HCT116 (cell line): Measurements from ENCODE around the gene COQ10B. TPM values are rescaled to one million over a fixed set of nuclear protein-coding genes. Genes with fewer than 3 reads are reported as not detected.
A peak's percentile ranks its signal among the peaks of the same experiment; 100 is the strongest.

Experiments
- ATAC-seq: fragments of 200-7000 bp; cut with Tn5 transposase; 2 replicates; pipeline ENCODE4 v1.9.1; 2020; ENCODE audit warnings: mild to moderate bottlenecking, moderate library complexity
- BruUV-seq: library from RNA; stranded (reverse); fragments of 400-500 nt; replicated peaks from 2 replicates; lab custom pipeline; 2021; lab: Mats Ljungman, UMichigan
- CTCF ChIA-PET: fragments of 300-600 bp; sonication (Branson Sonifier 250); formaldehyde crosslinking; loops from one replicate; lab custom pipeline; 2021; ENCODE audit warnings: antibody characterized with exemption; lab: Charles Lee
- POLR2A ChIA-PET: fragments of 300-600, 350-600 bp; sonication (Branson Sonifier 250); formaldehyde crosslinking; loops from one replicate; lab custom pipeline; 2021; ENCODE audit warnings: antibody characterized with exemption; lab: Charles Lee
- RAD21 ChIA-PET, 2 experiments: fragments of 300-600 bp; sonication (Branson Sonifier 250); formaldehyde crosslinking; loops; one replicate each; lab custom pipeline; 2023; ENCODE audit warnings: low total read pairs in 2 of 2; ENCODE audit not compliant: uncharacterized antibody in 2 of 2, unreplicated experiment in 2 of 2, low non-redundant PET in 1 of 2; lab: Charles Lee
- DNase-seq: peaks from one replicate; pipeline ENCODE4 v3.0.0-alpha.2; 2010; ENCODE audit warnings: low read depth, low spot score
- H2AFZ ChIP-seq: fragments of 200-600 bp; shearing (Covaris generic), sonication (generic); 2 replicates; pipeline ENCODE4 v1.6.1; 2017; ENCODE audit warnings: low read depth, mixed run types, mixed read lengths, antibody characterized with exemption, low read length; ENCODE audit not compliant: poor library complexity, severe bottlenecking
- H3K27ac ChIP-seq: 2 replicates; pipeline ENCODE4 v1.5.1; 2012; ENCODE audit warnings: low read depth, low read length
- H3K27me3 ChIP-seq: fragments of 200-600 bp; sonication (generic); 2 replicates; pipeline ENCODE4 v1.6.1; 2016; ENCODE audit warnings: mixed run types, low read length, mixed read lengths; ENCODE audit not compliant: insufficient read depth
- H3K36me3 ChIP-seq, 2 experiments: fragments of 200-500 bp in 1 of 2; fragments of 200-600 bp in 1 of 2; sonication (Bioruptor generic) in 1 of 2; sonication (generic) in 1 of 2; 2 replicates each; pipeline versions ENCODE4 v1.5.1 to v1.6.1; 2014 to 2016; ENCODE audit warnings: low read length in 2 of 2, inconsistent platforms in 1 of 2, mixed read lengths in 1 of 2, mixed run types in 1 of 2; ENCODE audit not compliant: insufficient read depth in 2 of 2, control insufficient read depth in 1 of 2
- H3K4me1 ChIP-seq, 2 experiments: fragments of 200-600 bp in 1 of 2; sonication (generic) in 1 of 2; 2 replicates each; pipeline versions ENCODE4 v1.5.1 to v1.6.1; 2012 to 2017; ENCODE audit warnings: low read length in 2 of 2, inconsistent platforms in 1 of 2, mild to moderate bottlenecking in 1 of 2, mixed read lengths in 1 of 2, mixed run types in 1 of 2, moderate library complexity in 1 of 2; ENCODE audit not compliant: insufficient read depth in 2 of 2, control insufficient read depth in 1 of 2
- H3K4me2 ChIP-seq: fragments of 200-600 bp; sonication (generic); 2 replicates; pipeline ENCODE4 v1.6.1; 2017; ENCODE audit warnings: mixed run types, low read length, mixed read lengths
- H3K4me3 ChIP-seq, 2 experiments: fragments of 200-600 bp in 1 of 2; sonication (generic) in 1 of 2; replicated peaks in 1 of 2; 2 replicates each; pipeline ENCODE4 v1.5.1; 2011 to 2016; ENCODE audit warnings: low read length in 2 of 2, control low read depth in 1 of 2, low read depth in 1 of 2, mild to moderate bottlenecking in 1 of 2, mixed read lengths in 1 of 2, mixed run types in 1 of 2
- H3K79me2 ChIP-seq: fragments of 200-600 bp; sonication (generic); 2 replicates; pipeline ENCODE4 v1.6.1; 2017; ENCODE audit warnings: mild to moderate bottlenecking, mixed run types, low read length, moderate library complexity, mixed read lengths; ENCODE audit not compliant: insufficient read depth
- H3K9ac ChIP-seq: fragments of 200-600 bp; sonication (generic); 2 replicates; pipeline ENCODE4 v1.6.1; 2016; ENCODE audit warnings: low read length, mixed read lengths
- H3K9me2 ChIP-seq: fragments of 200-600 bp; sonication (generic), shearing (Covaris generic); 2 replicates; pipeline ENCODE4 v1.6.1; 2017; ENCODE audit warnings: mixed run types, mild to moderate bottlenecking, moderate library complexity; ENCODE audit not compliant: insufficient read depth
- H3K9me3 ChIP-seq, 2 experiments: fragments of 200-500 bp in 1 of 2; fragments of 200-600 bp in 1 of 2; sonication (Bioruptor generic) in 1 of 2; sonication (generic) in 1 of 2; 2 replicates each; pipeline ENCODE4 v1.6.1; 2014 to 2017; ENCODE audit warnings: low read length in 2 of 2, mixed read lengths in 2 of 2, inconsistent platforms in 1 of 2, low read depth in 1 of 2, mild to moderate bottlenecking in 1 of 2, mixed run types in 1 of 2, moderate library complexity in 1 of 2; ENCODE audit not compliant: control insufficient read depth in 1 of 2, insufficient read depth in 1 of 2
- H4K20me1 ChIP-seq: fragments of 200-600 bp; sonication (generic), shearing (Covaris generic); 2 replicates; pipeline ENCODE4 v1.6.1; 2017; ENCODE audit warnings: mixed run types, mild to moderate bottlenecking, moderate library complexity; ENCODE audit not compliant: insufficient read depth
- ATF3 ChIP-seq: IDR thresholded peaks from 2 replicates; pipeline ENCODE4 v1.6.1; 2012
- CEBPB ChIP-seq: IDR thresholded peaks from 2 replicates; pipeline ENCODE4 v1.6.1; 2012; ENCODE audit warnings: low read depth
- CTCF ChIP-seq, 3 experiments: fragments of 200-600 bp in 1 of 3; sonication (generic) in 1 of 3; IDR thresholded peaks in 2 of 3; conservative IDR thresholded peaks in 1 of 3; 2 replicates each; pipeline ENCODE4 v1.5.1; 2012 to 2017; ENCODE audit warnings: low read depth in 2 of 3, low read length in 2 of 3, antibody characterized with exemption in 1 of 3, borderline replicate concordance in 1 of 3, control low read depth in 1 of 3, mild to moderate bottlenecking in 1 of 3, mixed read lengths in 1 of 3, mixed run types in 1 of 3, moderate library complexity in 1 of 3; ENCODE audit not compliant: insufficient read depth in 1 of 3
- ELF1 ChIP-seq: IDR thresholded peaks from 2 replicates; pipeline ENCODE4 v1.6.1; 2012; ENCODE audit warnings: low read depth, borderline replicate concordance
- EZH2phosphoT487 ChIP-seq: fragments of 200-600 bp; IDR thresholded peaks from 2 replicates; pipeline ENCODE4 v1.6.1; 2018; ENCODE audit warnings: antibody characterized with exemption, borderline replicate concordance
- FOSL1 ChIP-seq: IDR thresholded peaks from 2 replicates; pipeline ENCODE4 v1.6.1; 2012; ENCODE audit warnings: low read depth
- JUND ChIP-seq: IDR thresholded peaks from 2 replicates; pipeline ENCODE4 v1.6.1; 2012
- POLR2A ChIP-seq: IDR thresholded peaks from 2 replicates; pipeline ENCODE4 v1.7.0; 2011; ENCODE audit warnings: borderline replicate concordance; ENCODE audit not compliant: insufficient read depth, insufficient read length; ENCODE audit errors: extremely low read depth
- POLR2AphosphoS5 ChIP-seq: IDR thresholded peaks from 2 replicates; pipeline ENCODE4 v1.6.1; 2011; ENCODE audit warnings: mild to moderate bottlenecking, low read depth, low read length, moderate library complexity
- REST ChIP-seq: IDR thresholded peaks from 2 replicates; pipeline ENCODE4 v1.6.1; 2012; ENCODE audit warnings: low read depth
- SP1 ChIP-seq: IDR thresholded peaks from 2 replicates; pipeline ENCODE4 v1.6.1; 2012; ENCODE audit warnings: low read depth
- SRF ChIP-seq: IDR thresholded peaks from 2 replicates; pipeline ENCODE4 v1.6.1; 2012; ENCODE audit warnings: low read depth
- TCF7L2 ChIP-seq: IDR thresholded peaks from 2 replicates; pipeline ENCODE4 v1.7.0; 2011; ENCODE audit warnings: borderline replicate concordance, inconsistent platforms; ENCODE audit not compliant: insufficient read depth, insufficient read length; ENCODE audit errors: extremely low read depth
- YY1 ChIP-seq: IDR thresholded peaks from 2 replicates; pipeline ENCODE4 v1.6.1; 2011; ENCODE audit warnings: low read length, low read depth, moderate library complexity, mild to moderate bottlenecking; ENCODE audit not compliant: insufficient replicate concordance; ENCODE audit errors: extremely low read depth
- ZBTB33 ChIP-seq: IDR thresholded peaks from 2 replicates; pipeline ENCODE4 v1.6.1; 2011; ENCODE audit warnings: mild to moderate bottlenecking, low read length, moderate library complexity; ENCODE audit not compliant: insufficient replicate concordance; ENCODE audit errors: extremely low read depth
- ZNF274 ChIP-seq: fragments of 200-500 bp; sonication (Bioruptor generic); IDR thresholded peaks from 2 replicates; pipeline ENCODE4 v1.6.1; 2014; ENCODE audit warnings: mild to moderate bottlenecking, low read depth, low read length, inconsistent platforms
- intact Hi-C: fragments of 100-400 bp; cut with micrococcal nuclease; formaldehyde crosslinking; loops from 2 replicates; pipeline ENCODE4 v1.10.0; 2022
- total RNA-seq: library from RNA; stranded (reverse); gene quantifications from one replicate; pipeline ENCODE4 v1.2.1, GENCODE V29; 2021; ENCODE audit not compliant: unreplicated experiment

The COQ10B gene
- total RNA-seq, 1 experiment from 2014 or later, result 20.4 TPM

GRCh38 chr2:197499594-197500502 is 46.5 kb downstream of the COQ10B start, which contains the start of the genes HSPD1 and HSPE1:
Gene HSPD1, minus strand, starts transcription at chr2:197499840. Its CDS starts 992 bp downstream, at chr2:197498848.
Gene HSPE1, plus strand, starts transcription at chr2:197500379. Its CDS starts 58 bp downstream, at chr2:197500437.
- H3K79me2 ChIP-seq, result peaks cover 95% of the 10 kb centered on the region
- H4K20me1 ChIP-seq, result peaks cover 56% of the 10 kb centered on the region; the same call in 1 of the 2 replicates
- TF ChIP-seq ATF3 (no peak), ZBTB33 (peak; percentile 88), POLR2A (peak; percentile 84), ELF1 (peak; percentile 88), SRF (peak; percentile 53; the same call in 1 of the 2 replicates), EZH2phosphoT487 (no peak), FOSL1 (0 out of 2 replicates have a peak, but pooled peaks have one; percentile 4), SP1 (peak; percentile 94), YY1 (peak; percentile 83), JUND (no peak; the same call in 1 of the 2 replicates), TCF7L2 (peak; percentile 83), CTCF (IDR thresholded peaks at IDR 0.05 in 2 of 3, conservative IDR thresholded peaks at IDR 0.05 in 1 of 3; ENCODE audit: borderline replicate concordance in 1 of 3, insufficient read depth in 1 of 3, low read depth in 2 of 3, low read length in 2 of 3) (no peak), REST (no peak), ZNF274 (no peak), POLR2AphosphoS5 (peak; percentile 99), CEBPB (no peak; the same call in 1 of the 2 replicates)

More at GRCh38 chr2:197499594-197500502, 46.5 kb downstream of the COQ10B start, which contains the start of the genes HSPD1 and HSPE1:
- Histone ChIP-seq H2AFZ (no peak within 1 kb of the TSS), H3K4me2 (peak within 1 kb of the TSS; percentile 67), H3K9ac (peak within 1 kb of the TSS; percentile 90), H3K9me2 (no peaks in the 10 kb centered on the region), H3K9me3 (no peaks in the 10 kb centered on the region), H3K4me3 (peak within 1 kb of the TSS; percentile 81 to 83), H3K4me1 (peaks cover 7 to 29% of the 10 kb centered on the region in 2 experiments; a peak in 3 of 4 replicates), H3K27ac (peak within 1 kb of the TSS; percentile 98), H3K36me3 (peaks cover 46 to 86% of the 10 kb centered on the region in 2 experiments), H3K27me3 (no peaks in the 10 kb centered on the region)
- POLR2A ChIA-PET, result interaction anchor here (0.6 to 2.0 kb wide), 15 partner anchors 9 to 483 kb away, joined by 3 to 25 read pairs (median 4); partner anchors contain the start of genes COQ10B, MARS2 and MOB4
- RAD21 ChIA-PET, result interaction anchor here in 1 of 2 experiments (1.3 kb wide), 1 partner anchor 100 kb away, joined by 3 read pairs; no protein-coding TSS in a partner anchor
- CTCF ChIA-PET, result interaction anchor here (1.0 kb wide), 1 partner anchor 100 kb away, joined by 4 read pairs; no protein-coding TSS in a partner anchor
- DNase-seq (peak; percentile 99), ATAC-seq (peak; percentile 83)
- no TSS peak for BruUV-seq
- intact Hi-C loops, result loop anchor here (1.0 to 10.0 kb wide), 2 partner anchors 47 to 205 kb away; partner anchors contain the start of genes COQ10B and MARS2
